DOHH2 (cell line): Measurements from ENCODE around the gene RPS6KA4.

Experiments used
- EZH2phosphoT487 ChIP-seq: fragments of 200-600 bp; sonication (generic); IDR thresholded peaks from 2 replicates; pipeline ENCODE4 v1.6.1; 2017; ENCODE audit warnings: borderline replicate concordance, mild to moderate bottlenecking, antibody characterized with exemption, low read length, moderate library complexity, mixed read lengths
- TF ChIP-seq, protein P1 (sequence below): fragments of 200-600 bp; sonication (generic); IDR thresholded peaks from one replicate; pipeline ENCODE4 v1.5.1; 2014; ENCODE audit warnings: antibody characterized with exemption, mild to moderate bottlenecking, low read depth, low read length; ENCODE audit not compliant: poor library complexity, severe bottlenecking

DNA sequence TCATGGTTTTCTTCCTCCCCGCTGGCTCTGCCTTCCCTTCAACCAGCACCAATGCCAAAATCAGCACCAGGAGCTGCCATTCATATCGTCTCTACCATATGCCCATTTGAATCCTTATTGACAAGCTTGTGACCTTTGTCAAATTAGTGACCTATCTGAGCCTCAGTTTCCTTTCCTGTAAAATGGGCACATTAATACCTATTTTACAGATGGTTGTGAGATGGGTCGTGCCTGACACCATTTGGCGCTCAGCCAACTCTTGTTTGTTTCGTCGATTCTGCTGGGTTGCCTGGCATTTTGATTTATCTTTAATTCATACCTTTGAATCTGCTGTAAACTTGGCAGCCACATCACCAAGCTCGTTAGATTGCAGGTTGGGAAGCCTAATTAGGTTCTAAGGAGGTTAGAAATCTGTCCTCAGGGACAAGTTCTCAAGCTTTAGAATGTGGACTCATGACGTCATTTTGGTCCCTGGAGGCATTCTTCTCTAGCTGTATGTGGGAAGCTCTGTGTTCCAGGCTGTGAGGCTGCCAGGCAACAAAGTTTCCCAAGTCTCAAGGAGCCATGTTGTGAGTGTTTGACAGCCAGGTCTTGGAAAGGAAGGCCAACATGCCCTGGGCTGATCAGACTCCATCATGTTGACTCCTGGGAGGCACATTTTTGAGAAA is 61.0 kb downstream of the RPS6KA4 start:
- TF ChIP-seq, protein P1, sequence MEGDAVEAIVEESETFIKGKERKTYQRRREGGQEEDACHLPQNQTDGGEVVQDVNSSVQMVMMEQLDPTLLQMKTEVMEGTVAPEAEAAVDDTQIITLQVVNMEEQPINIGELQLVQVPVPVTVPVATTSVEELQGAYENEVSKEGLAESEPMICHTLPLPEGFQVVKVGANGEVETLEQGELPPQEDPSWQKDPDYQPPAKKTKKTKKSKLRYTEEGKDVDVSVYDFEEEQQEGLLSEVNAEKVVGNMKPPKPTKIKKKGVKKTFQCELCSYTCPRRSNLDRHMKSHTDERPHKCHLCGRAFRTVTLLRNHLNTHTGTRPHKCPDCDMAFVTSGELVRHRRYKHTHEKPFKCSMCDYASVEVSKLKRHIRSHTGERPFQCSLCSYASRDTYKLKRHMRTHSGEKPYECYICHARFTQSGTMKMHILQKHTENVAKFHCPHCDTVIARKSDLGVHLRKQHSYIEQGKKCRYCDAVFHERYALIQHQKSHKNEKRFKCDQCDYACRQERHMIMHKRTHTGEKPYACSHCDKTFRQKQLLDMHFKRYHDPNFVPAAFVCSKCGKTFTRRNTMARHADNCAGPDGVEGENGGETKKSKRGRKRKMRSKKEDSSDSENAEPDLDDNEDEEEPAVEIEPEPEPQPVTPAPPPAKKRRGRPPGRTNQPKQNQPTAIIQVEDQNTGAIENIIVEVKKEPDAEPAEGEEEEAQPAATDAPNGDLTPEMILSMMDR, result no peak
- TF ChIP-seq EZH2phosphoT487, result no peak
